Measurements from ENCODE around the gene AGPAT1.
A peak's percentile ranks its signal among the peaks of the same experiment; 100 is the strongest.

The AGPAT1 gene

GRCh38 chr6:32182555-32182981, 6.7 kb upstream of the AGPAT1 start:
- POLR2A ChIA-PET (ENCODE audit: low non-redundant PET), result no interaction called here
- H3K27ac ChIP-seq, result peak overlapping the region; percentile 71

DNA sequence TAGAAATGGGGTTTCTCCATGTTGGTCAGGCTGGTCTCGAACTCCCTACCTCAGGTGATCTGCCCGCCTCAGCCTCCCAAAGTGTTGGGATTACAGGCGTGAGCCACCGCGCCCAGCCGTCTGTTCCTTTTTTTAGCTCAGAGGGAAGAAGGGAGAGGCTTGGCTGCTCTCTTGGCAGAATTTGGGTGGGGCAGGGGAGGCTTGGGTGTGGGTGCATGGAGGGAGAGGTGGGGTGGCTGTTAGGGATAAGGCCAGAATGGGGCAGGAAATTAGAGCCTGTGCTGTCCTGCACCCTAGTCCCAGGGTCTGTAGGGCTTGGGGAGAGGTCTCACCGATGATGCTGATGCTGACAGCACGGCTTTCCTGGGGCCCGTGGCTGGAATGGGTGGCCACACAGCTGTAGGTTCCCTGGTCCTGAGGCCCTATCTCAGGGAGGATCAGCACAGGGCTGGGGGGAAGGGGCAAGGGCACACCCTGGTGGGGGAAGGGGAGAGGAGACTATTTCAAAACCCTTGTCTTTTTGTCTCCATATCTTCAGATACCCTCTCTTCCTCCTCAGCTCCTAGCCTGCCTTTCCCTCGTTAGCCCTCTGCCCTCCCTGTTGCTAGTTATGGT, 6.1 kb upstream of the AGPAT1 start:
- ChIA-PET POLR2A (ENCODE audit: low non-redundant PET) (no interaction called here), CTCF (interaction anchor here (1.2 kb wide), 1 partner anchor 14 kb away, joined by 4 read pairs; no protein-coding TSS in a partner anchor)
- DNase-seq (ENCODE audit: low spot score), result no peak
- TF ChIP-seq, protein P1, sequence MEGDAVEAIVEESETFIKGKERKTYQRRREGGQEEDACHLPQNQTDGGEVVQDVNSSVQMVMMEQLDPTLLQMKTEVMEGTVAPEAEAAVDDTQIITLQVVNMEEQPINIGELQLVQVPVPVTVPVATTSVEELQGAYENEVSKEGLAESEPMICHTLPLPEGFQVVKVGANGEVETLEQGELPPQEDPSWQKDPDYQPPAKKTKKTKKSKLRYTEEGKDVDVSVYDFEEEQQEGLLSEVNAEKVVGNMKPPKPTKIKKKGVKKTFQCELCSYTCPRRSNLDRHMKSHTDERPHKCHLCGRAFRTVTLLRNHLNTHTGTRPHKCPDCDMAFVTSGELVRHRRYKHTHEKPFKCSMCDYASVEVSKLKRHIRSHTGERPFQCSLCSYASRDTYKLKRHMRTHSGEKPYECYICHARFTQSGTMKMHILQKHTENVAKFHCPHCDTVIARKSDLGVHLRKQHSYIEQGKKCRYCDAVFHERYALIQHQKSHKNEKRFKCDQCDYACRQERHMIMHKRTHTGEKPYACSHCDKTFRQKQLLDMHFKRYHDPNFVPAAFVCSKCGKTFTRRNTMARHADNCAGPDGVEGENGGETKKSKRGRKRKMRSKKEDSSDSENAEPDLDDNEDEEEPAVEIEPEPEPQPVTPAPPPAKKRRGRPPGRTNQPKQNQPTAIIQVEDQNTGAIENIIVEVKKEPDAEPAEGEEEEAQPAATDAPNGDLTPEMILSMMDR (conservative IDR thresholded peaks at IDR 0.05; ENCODE audit: low read depth), result no peak
- H3K27ac ChIP-seq, result peak overlapping the region; percentile 71

More at GRCh38 chr6:32182555-32182981, 6.7 kb upstream of the AGPAT1 start:
- CTCF ChIA-PET, result interaction anchor here (0.7 kb wide), 1 partner anchor 216 kb away, joined by 5 read pairs; no protein-coding TSS in a partner anchor
- TF ChIP-seq, protein P1 (conservative IDR thresholded peaks at IDR 0.05; ENCODE audit: low read depth), result no peak
- DNase-seq (ENCODE audit: low spot score), result no peak

DNA sequence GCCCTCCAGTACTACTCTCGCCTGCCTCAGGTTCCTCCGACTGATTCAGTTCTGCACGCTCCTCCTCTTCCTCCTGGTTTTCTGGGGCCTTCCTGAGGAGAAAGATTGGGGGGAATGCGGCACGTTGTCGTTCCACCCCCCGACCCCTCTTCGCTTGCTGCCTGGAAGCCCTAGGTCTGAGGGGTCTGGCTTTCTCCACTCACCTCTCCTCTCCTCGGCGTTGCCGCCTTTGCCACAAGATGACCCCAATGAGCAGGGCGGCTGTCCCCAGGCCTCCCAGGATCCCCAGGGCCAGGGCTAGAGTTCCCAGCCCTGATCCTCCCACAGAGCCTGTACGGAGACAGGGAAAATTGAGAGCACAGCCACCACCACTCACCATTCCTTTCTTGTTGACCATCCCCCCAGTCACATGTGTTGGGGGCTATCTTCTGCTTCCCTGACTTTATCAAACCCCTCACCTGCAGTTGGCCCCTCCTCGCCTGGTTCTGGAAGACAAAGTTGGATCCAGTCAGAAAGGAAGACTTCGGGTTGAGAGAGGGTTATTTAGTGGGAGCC, 5.3 kb upstream of the AGPAT1 start:
- ChIA-PET CTCF (interaction anchor here (1.2 kb wide), 1 partner anchor 14 kb away, joined by 4 read pairs; no protein-coding TSS in a partner anchor), POLR2A (ENCODE audit: low non-redundant PET) (no interaction called here)
- DNase-seq (ENCODE audit: low spot score), result no peak
- TF ChIP-seq, protein P1 (conservative IDR thresholded peaks at IDR 0.05; ENCODE audit: low read depth), result no peak
- peak overlapping the region; percentile 71 for H3K27ac ChIP-seq

DNA sequence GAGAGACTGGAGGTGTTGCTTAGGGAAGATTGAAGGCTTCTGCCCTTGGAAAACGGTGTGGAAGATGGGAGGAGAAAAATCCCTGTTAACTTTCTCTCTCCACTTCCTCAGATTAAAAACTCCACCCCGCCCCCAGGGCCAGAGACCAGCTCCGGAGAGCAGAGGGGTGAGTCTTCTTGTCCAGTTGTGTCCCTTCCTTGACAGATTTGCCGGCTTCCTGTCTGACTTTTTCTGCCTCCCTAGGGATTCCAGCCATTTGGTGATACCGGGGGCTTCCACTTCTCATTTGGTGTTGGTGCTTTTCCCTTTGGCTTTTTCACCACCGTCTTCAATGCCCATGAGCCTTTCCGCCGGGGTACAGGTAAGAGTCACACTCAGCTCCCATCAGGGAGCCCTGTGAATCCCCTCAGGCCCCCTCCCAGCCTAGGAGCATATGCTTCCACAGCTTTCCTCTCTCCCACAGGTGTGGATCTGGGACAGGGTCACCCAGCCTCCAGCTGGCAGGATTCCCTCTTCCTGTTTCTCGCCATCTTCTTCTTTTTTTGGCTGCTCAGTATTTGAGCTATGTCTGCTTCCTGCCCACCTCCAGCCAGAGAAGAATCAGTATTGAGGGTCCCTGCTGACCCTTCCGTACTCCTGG, 4.0 kb upstream of the AGPAT1 start:
- CTCF ChIA-PET, result interaction anchor here (1.1 to 1.4 kb wide), 2 partner anchors 16 to 62 kb away, joined by 3 to 4 read pairs; no protein-coding TSS in a partner anchor
- peak overlapping the region; percentile 55 for H3K27ac ChIP-seq
- DNase-seq (ENCODE audit: low spot score), result no peak
- POLR2A ChIA-PET (ENCODE audit: low non-redundant PET), result no interaction called here
- TF ChIP-seq, protein P1 (conservative IDR thresholded peaks at IDR 0.05; ENCODE audit: low read depth), result no peak

DNA sequence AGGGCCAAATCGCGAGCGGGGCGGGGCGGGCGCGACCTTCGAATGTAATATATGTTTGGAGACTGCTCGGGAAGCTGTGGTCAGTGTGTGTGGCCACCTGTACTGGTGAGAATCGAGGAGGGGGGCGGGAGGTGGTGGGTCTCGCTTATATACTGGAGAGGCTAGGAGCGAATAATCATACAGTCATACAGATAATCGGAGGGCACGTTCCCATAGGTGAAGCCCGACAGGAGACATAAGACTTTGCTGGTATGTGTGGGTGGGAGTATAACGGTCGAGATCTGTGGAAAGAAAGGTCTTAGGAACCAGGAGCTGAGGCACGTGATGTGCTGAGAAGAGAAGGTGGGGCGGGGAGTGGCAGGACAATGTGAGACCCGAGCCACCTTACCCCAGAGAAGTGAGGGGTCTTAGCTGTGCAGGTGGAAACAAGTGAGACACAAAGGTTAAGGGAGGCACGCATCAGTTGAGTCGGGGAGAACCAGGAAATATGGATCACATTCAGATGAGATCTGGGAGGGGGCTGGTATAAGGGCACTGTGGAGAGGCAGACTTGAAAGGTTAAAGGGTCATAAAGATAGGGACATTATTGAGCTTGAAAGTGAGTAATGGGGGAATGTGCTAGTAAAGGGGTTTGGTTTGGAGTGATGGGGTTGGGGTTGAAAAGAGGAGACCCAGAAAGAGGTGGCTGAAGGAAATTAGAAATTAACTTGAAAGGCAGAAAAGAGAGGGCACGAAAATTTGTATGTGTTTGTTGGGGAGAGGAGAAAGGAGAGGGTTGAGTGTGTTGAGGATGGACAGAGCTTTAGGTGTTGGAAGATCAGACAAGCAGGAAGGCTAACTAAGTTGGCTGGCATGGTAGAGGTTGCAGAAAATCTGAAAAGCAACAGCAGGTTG, 2.9 kb upstream of the AGPAT1 start:
- POLR2A ChIA-PET (ENCODE audit: low non-redundant PET), result no interaction called here
- peak; percentile 17 for DNase-seq (ENCODE audit: low spot score)
- CTCF ChIA-PET, result interaction anchor here (1.1 to 1.4 kb wide), 2 partner anchors 17 to 60 kb away, joined by 3 to 4 read pairs; no protein-coding TSS in a partner anchor
- TF ChIP-seq, protein P1 (conservative IDR thresholded peaks at IDR 0.05; ENCODE audit: low read depth), result no peak
- peak overlapping the region; percentile 97 for H3K27ac ChIP-seq
